Activated T-cell treated with anti-CD3 and anti-CD28 coated beads for 24 hours (primary cell): ENCODE measurements around the gene FAM184A.

ENCODE experiments used
- DNase-seq: peaks from one replicate; pipeline ENCODE4 v3.0.0-alpha.2; 2020; ENCODE audit warnings: low read depth

Gene FAM184A

GRCh38 chr6:118913161-118913560, 165.3 kb downstream of the FAM184A start:
- no peak for DNase-seq

GRCh38 chr6:118912646-118913045, 165.8 kb downstream of the FAM184A start:
- no peak for DNase-seq
